Activated CD8-positive, alpha-beta memory T cell treated with anti-CD3 and anti-CD28 coated beads for 48 hours (primary cell): ENCODE data around the gene KCNJ3.

Source experiments
- DNase-seq, 3 experiments: peaks; one replicate each; pipeline ENCODE4 v3.0.0-alpha.2; 2020; ENCODE audit warnings: low read depth in 2 of 3, low spot score in 2 of 3

The KCNJ3 gene

GRCh38 chr2:154706660-154707059 is 8.2 kb downstream of the KCNJ3 start:
- DNase-seq = no peak

DNA sequence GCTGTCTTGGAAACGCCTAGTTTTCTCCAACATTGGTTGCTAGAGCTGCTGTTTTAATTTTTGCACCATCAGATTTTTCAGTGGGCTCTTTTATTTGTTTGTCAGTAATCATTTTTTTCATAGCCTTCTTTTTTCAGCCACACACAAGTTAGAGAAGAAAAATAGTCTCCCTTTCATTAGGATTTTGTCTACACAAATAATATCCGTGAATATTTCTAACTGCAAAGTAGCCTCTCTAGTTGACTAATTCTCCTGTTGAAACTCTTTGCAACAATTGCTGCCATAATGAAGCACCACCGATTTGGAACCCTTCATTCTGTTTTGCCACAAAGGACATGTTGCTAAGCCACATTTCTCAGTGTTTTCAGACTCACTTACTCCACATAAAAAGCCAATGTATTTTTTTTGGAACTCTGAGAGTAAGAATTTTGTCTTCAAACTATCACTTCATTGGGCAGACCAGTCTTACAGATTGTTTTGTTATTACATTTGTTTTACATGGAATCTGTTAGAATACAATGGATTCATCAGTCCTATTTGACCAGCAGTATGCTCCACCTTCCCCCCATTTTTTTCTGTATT is 9.6 kb downstream of the KCNJ3 start:
- no peak for DNase-seq

DNA sequence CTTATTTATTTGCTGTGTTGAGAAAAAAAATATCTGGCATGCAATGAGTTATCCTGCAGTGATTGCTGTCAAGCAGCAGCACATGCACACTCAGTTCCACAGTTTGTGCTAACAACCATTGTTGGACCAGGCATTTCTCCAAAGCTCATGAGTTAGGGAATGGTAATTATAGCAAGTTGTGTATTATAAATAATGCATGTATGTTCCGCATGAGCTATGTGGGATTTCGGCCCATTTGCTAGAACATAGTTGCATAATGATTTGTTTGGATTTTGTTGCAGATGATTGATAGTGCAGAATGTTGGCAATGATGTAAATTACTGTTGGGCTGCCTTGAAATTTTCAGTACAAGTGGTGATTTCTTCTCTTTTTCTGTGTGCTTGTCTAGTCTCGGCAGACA is 10.7 kb downstream of the KCNJ3 start:
- no peak for DNase-seq

GRCh38 chr2:154710078-154710477 is 11.6 kb downstream of the KCNJ3 start:
- no peak for DNase-seq

DNA sequence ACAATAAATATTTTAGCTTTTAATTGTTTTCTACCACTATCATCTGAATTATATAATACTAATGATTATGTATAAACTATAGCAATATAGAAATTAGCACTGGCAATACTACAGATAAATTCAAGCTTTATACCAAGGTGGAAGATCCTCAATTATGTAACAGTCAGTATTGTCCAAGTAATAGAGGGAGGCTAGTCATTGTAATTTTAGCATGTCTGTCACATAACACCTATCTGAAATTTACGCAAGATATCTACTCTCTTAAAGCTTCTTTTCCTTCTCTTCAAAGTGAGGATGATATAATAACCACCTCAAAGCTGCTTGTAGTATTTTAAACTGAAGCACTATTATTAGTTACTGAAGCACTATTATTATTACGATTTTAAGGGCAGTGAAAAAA is 12.2 kb downstream of the KCNJ3 start:
- DNase-seq = no peak

GRCh38 chr2:154713675-154714074 is 15.2 kb downstream of the KCNJ3 start:
- no peak for DNase-seq

DNA sequence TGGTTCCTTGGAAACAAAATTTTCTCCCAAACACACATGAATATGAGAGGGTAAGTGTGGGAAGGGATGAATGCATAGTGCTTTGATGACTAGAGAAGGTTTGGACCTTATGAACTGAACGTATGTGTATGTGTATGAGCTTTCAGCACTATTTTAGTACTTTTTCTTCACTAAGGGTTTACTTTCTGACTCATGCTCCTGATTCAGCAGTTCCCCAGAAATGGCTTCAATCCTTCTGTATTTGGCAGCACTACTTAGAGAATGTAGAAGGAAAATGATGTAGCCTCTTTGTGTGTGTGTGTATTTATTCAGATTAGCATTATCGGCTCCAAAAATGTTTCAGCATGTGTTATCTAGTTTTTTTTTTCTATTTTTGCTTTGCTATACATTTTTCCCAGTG is 22.2 kb downstream of the KCNJ3 start:
- no peak for DNase-seq

DNA sequence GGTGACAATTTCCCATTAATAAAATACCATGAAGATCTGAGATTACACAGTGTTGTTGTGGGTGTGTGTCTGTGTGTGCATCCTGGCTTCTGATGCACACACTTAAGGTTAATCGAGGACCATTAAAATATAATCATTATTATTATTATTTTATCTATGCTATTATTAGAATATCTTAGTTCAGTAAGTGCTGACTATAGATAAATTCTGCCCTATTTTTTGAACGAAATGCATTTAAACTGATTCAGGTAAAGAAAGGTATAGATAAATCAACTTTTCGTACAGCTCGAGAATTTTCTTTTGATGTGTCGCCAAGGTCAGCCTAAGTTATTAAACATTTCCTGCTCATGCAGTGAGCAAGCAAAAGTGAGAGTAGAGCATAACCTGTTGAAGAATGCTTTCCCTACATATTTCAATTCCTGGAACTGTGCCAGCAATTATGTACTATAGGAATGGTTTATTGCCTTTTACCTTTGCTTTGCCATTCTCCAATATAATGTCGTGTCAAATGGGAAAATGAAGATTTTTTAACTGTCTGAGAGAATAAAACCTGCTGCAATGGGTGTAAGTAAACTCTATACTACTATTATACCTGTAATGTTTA is 25.8 kb downstream of the KCNJ3 start:
- no peak for DNase-seq

GRCh38 chr2:154740361-154740760 is 41.9 kb downstream of the KCNJ3 start:
- no peak for DNase-seq

DNA sequence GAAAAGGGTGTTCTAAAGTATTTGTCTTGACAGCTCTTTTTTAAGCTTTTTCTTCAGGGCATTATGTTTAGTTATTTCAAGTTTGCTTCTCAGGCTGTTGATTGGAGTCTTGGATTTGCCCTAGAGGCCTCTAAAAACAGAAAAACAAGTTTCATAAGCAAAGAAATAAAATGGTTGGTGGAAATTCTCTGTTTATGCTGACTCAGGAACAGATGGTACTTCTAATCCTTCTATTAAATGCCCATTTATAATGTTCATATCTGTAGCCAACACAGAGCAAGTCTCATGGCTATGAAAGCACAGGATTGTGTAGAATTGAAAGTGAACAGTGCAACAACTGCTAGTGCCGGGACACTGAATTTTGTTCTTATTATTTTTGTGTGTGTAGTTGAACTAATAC is 60.4 kb downstream of the KCNJ3 start:
- no peak for DNase-seq

- no peak for DNase-seq
Measured at GRCh38 chr2:154762638-154763037, 64.1 kb downstream of the KCNJ3 start.

DNA sequence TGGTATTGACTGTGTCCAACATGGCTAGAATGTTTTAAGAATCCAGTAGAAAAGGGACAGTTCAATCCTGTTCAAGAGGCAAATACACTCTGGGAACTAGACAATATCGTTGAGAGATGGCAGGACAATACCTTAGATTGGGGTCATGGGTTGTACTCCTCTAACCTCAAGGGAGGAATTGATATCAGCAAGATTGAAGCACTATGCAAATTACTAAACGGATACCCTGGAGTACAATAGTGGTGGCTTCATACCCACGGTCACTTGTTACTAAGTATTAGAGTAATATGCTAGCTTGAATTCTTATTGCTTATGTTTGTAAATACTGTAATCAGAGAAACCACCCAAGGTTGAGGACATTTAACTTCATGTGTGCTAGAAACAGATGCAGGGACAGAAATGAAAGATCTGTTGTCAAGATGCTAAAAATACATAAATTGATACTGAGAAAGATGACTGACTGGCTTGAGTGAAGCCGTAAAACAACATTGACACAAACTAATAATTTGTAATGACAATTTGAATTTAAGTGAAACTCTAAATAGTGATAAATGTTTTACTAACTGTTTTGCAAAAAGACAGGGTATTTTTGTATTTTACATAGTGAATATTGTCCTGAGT is 73.3 kb downstream of the KCNJ3 start:
- no peak for DNase-seq

DNA sequence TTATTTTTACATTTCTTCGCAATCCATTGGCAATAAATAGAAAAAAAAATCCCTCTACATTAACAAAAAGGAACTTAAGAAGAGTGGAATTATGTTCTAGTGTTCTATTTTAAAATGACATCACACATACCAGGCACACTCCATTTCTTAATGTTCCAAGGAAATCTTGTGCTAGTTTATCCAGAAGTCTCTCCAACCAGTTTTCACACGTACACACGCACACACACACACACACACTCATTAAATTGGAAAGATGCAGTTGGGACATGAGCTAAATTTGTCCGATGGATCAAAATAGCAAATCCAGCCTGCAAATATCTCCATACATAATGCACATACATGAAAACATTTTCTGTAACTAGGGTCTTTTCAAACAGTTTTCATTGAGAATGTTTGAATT is 78.3 kb downstream of the KCNJ3 start:
- DNase-seq = no peak

- no peak for DNase-seq
Measured at GRCh38 chr2:154794406-154794805, 95.9 kb downstream of the KCNJ3 start.

DNA sequence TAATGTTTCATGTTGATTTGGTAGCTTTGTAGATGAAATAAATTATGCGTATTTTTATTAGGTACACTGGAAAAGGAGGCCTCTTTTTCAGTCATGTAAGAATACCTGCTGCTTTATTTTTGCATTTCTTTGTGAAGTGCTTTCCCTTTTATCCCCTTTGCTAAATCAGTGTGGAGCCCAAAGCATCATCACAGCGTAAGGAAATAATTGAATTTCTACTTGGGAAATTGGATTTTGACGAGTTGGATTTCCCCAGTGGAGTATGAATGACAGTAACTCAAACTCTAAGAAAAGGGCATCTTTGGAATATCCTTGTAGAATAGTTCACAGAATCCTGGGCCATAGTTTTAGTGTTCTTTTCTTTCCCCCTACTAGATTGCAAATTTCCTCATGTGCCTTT is 97.2 kb downstream of the KCNJ3 start:
- no peak for DNase-seq

DNA sequence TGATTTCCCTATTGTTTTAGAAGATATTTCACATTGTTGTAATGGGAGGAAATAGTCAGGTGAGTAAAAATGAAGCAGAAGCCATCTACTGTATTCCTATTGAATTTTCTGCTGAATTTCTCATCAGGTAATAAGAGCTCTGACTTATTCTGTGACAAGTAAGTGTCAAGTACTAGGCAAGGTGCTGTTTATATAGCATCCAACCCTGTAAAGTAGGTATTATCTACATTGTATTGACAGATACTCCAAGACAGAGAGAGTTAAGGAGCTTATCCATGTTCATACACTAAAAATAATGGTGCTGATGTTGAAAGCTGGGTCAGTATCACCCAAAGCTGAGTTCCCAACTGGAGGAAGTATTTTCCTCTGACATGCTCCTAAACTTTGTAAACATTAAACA is 106.0 kb downstream of the KCNJ3 start:
- DNase-seq = no peak

GRCh38 chr2:154813636-154814035 is 115.1 kb downstream of the KCNJ3 start:
- no peak for DNase-seq

DNA sequence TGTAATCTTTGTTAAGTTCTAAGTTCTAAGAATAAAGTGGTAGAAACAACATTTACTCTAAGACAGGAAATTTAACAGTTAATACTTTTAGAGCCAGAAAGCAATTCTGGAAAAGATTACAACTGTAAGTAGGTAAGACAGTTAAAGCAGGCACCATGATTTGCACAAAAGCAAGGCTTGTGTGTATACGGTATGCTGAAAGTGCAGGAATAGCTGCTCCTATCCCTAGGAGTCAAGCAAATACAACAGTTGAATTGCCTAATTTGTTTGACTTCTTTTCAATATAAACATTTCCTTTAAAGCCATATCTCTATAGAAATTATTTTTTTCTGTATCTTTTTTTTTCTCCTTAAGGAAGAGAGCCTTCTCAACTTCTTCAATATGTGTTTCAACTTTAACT is 116.4 kb downstream of the KCNJ3 start:
- no peak for DNase-seq

DNA sequence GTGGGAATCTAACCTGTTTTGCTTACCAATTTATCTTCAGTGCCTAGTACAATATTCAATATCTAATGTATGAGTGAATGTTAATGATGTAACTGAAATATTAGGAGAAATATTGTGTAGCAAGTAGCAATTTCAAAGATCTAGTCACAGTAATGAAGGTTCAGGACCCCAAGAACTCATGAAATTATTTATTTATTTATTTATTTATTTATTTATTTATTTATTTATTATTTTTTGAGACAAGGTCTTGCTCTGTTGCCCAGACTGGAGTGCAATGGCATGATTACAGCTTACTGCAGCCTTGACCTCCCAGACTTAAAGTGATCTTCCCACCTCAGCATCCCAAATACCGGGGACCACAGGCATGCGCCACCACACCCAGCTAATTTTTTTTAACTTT is 126.9 kb downstream of the KCNJ3 start:
- no peak for DNase-seq

DNA sequence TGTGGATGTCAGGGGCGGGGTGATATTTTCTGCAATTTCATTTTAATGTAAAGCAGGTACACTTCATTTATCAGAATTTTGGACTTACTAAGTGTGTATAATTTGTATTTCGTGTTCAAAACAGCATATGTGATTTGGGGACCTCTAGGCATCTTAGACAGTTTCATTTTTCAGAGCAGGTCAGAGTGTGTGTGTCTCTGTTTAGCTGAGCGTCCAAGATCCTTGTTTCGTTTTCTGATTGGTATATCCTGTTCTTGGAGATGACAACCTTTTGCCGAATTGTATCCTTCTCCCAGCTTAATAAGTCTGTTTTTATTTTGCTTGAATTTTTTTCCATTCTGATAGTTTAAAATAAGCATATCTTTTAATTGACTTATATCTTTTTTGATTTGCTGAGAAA is 128.3 kb downstream of the KCNJ3 start:
- no peak for DNase-seq

GRCh38 chr2:154827286-154827685 is 128.8 kb downstream of the KCNJ3 start:
- DNase-seq = no peak

- no peak for DNase-seq
Measured at GRCh38 chr2:154832711-154833110, 134.2 kb downstream of the KCNJ3 start.

- DNase-seq = no peak
Measured at GRCh38 chr2:154836632-154837031, 138.1 kb downstream of the KCNJ3 start.
